Measurements from ENCODE around the gene DHX57.

The DHX57 gene

DNA sequence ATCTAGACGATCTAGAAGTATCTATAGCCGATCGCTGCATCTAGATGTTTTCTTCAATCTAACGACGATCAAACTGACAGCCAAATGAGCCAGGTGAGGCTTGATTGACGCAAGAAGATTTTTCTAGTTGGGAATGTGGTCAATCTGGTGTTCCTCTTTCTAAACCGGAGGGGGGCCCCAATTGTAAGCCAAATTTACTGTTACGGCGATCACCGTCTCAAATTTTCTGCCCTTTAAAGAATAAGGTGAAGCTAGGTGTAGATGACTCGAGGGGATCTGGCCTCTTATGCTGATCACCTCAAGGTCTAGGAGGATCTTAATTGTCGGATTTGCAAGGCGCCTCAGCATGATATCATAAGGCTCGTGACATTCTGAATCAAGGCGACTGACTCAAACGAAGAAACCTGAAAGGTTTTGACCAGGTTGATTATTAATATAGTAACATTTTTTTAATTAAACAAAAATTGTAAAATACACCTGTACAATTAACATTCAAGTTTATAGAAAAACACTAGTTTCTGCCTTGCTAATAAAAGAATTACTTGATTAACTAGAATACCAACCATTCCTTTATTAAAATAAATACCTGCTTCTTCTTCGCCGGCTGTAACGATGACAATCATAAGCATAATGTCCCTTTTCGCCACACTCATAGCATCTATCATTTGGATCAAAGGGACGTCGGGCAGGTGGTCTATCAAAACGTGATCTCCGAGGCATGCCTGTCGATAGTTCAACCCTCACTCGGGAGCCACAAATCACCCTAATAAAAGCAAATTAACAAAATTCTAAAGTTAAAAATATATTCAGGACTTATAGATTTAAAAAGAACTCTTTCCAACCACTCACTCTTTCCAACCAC lies 126.6 kb downstream of the DHX57 start:
- TF ChIP-seq, protein P1, sequence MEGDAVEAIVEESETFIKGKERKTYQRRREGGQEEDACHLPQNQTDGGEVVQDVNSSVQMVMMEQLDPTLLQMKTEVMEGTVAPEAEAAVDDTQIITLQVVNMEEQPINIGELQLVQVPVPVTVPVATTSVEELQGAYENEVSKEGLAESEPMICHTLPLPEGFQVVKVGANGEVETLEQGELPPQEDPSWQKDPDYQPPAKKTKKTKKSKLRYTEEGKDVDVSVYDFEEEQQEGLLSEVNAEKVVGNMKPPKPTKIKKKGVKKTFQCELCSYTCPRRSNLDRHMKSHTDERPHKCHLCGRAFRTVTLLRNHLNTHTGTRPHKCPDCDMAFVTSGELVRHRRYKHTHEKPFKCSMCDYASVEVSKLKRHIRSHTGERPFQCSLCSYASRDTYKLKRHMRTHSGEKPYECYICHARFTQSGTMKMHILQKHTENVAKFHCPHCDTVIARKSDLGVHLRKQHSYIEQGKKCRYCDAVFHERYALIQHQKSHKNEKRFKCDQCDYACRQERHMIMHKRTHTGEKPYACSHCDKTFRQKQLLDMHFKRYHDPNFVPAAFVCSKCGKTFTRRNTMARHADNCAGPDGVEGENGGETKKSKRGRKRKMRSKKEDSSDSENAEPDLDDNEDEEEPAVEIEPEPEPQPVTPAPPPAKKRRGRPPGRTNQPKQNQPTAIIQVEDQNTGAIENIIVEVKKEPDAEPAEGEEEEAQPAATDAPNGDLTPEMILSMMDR (IDR thresholded peaks at IDR 0.05) = no peak
- TF ChIP-seq ZFX (IDR thresholded peaks at IDR 0.05; ENCODE audit: borderline replicate concordance) = no peak
- no peak overlapping the region for H3K27ac ChIP-seq

- TF ChIP-seq, protein P1 (IDR thresholded peaks at IDR 0.05) = no peak
- no peak for TF ChIP-seq ZFX (IDR thresholded peaks at IDR 0.05; ENCODE audit: borderline replicate concordance)
- H3K27ac ChIP-seq = no peak overlapping the region
Measured at GRCh38 chr2:38748391-38748790, 127.3 kb downstream of the DHX57 start.

DNA sequence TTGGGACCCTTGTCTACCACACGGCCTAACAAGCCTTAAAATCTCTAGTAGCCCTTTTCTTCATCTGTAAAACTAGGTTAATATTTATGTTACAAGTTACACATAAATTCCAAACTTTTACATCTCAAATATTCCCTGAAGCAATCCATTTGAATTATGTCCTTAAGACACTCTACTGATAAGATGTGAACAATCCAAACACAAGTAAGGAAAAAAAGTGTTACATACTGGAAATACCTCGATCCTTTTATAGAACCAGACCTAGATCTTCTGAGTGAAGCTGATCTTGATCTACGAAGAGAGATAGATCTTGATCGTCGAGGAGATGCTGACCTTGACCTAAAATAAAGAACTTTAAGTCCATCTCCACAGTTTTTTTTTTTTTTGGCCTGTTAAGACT lies 127.9 kb downstream of the DHX57 start:
- no peak overlapping the region for H3K27ac ChIP-seq
- TF ChIP-seq, protein P1 (IDR thresholded peaks at IDR 0.05) = no peak
